ENCODE results near the gene MSI2.

The MSI2 gene

GRCh38 chr17:57273490-57273889, 17.2 kb downstream of the MSI2 start:
- peaks cover 94% of the 10 kb centered on the region for H3K36me3 ChIP-seq

GRCh38 chr17:57274162-57274561, 17.8 kb downstream of the MSI2 start:
- TF ChIP-seq CTCF (IDR thresholded peaks at IDR 0.05; ENCODE audit: low read depth, low read length): no peak
- Histone ChIP-seq H3K27me3 (ENCODE audit: insufficient read depth, low read depth, severe bottlenecking) (no peaks in the 10 kb centered on the region), H3K9me3 (ENCODE audit: severe bottlenecking) (no peaks in the 10 kb centered on the region), H3K36me3 (peaks cover 94% of the 10 kb centered on the region), H3K27ac (no peak overlapping the region), H3K4me3 (ENCODE audit: low read depth, low read length) (no peak overlapping the region)
- DNase-seq: no peak

More at GRCh38 chr17:57273490-57273889, 17.2 kb downstream of the MSI2 start:
- DNase-seq: no peak
- no peak overlapping the region for H3K27ac ChIP-seq
- no peaks in the 10 kb centered on the region for H3K27me3 ChIP-seq (ENCODE audit: insufficient read depth, low read depth, severe bottlenecking)
- no peak for TF ChIP-seq CTCF (IDR thresholded peaks at IDR 0.05; ENCODE audit: low read depth, low read length)
- H3K4me3 ChIP-seq (ENCODE audit: low read depth, low read length): no peak overlapping the region
- H3K9me3 ChIP-seq (ENCODE audit: severe bottlenecking): no peaks in the 10 kb centered on the region

- no peak overlapping the region for H3K4me3 ChIP-seq (ENCODE audit: low read depth, low read length)
- TF ChIP-seq CTCF (IDR thresholded peaks at IDR 0.05; ENCODE audit: low read depth, low read length): no peak
- H3K36me3 ChIP-seq: peaks cover 94% of the 10 kb centered on the region
- H3K27me3 ChIP-seq (ENCODE audit: insufficient read depth, low read depth, severe bottlenecking): no peaks in the 10 kb centered on the region
- no peaks in the 10 kb centered on the region for H3K9me3 ChIP-seq (ENCODE audit: severe bottlenecking)
- H3K27ac ChIP-seq: no peak overlapping the region
- DNase-seq: no peak
These were observed 18.9 kb downstream of the MSI2 start for GRCh38 chr17:57275071-57275764.

GRCh38 chr17:57276621-57277020, 20.3 kb downstream of the MSI2 start:
- no peak for TF ChIP-seq CTCF (IDR thresholded peaks at IDR 0.05; ENCODE audit: low read depth, low read length)
- Histone ChIP-seq H3K4me3 (ENCODE audit: low read depth, low read length) (no peak overlapping the region), H3K9me3 (ENCODE audit: severe bottlenecking) (no peaks in the 10 kb centered on the region), H3K27ac (no peak overlapping the region), H3K27me3 (ENCODE audit: insufficient read depth, low read depth, severe bottlenecking) (no peaks in the 10 kb centered on the region), H3K36me3 (peaks cover 95% of the 10 kb centered on the region)
- no peak for DNase-seq

GRCh38 chr17:57277923-57278604, 21.7 kb downstream of the MSI2 start:
- no peak for TF ChIP-seq CTCF (IDR thresholded peaks at IDR 0.05; ENCODE audit: low read depth, low read length)
- DNase-seq: no peak
- peaks cover 92% of the 10 kb centered on the region for H3K36me3 ChIP-seq
- H3K27ac ChIP-seq: no peak overlapping the region
- no peaks in the 10 kb centered on the region for H3K9me3 ChIP-seq (ENCODE audit: severe bottlenecking)
- H3K4me3 ChIP-seq (ENCODE audit: low read depth, low read length): no peak overlapping the region
- H3K27me3 ChIP-seq (ENCODE audit: insufficient read depth, low read depth, severe bottlenecking): no peaks in the 10 kb centered on the region
